Keratinocyte (primary cell): ENCODE measurements around the gene PRKN. TPM values are rescaled to one million over a fixed set of nuclear protein-coding genes. Genes with fewer than 3 reads are reported as not detected.

ENCODE experiments used
- DNase-seq: peaks from one replicate; pipeline ENCODE4 v3.0.0-alpha.2; 2011; ENCODE audit warnings: low read depth, missing footprints, low spot score
- FAIRE-seq: peaks from 2 replicates; lab custom pipeline; 2011; peaks lifted over from hg19 to GRCh38; lab: Jason Lieb, UNC
- H2AFZ ChIP-seq: 2 replicates; pipeline ENCODE4 v1.6.0; 2012; ENCODE audit warnings: low read length, control low read depth, inconsistent platforms; ENCODE audit not compliant: control insufficient read depth
- H3K27ac ChIP-seq: 2 replicates; pipeline ENCODE4 v1.5.1; 2011; ENCODE audit warnings: low read length; ENCODE audit not compliant: control insufficient read depth, insufficient read depth
- H3K27me3 ChIP-seq: 3 replicates; pipeline ENCODE4 v1.6.0; 2011; ENCODE audit warnings: low read length; ENCODE audit not compliant: control insufficient read depth, insufficient read depth; ENCODE audit errors: extremely low read depth
- H3K36me3 ChIP-seq, 2 experiments: 2 replicates in 1 of 2; 3 replicates in 1 of 2; pipeline ENCODE4 v1.5.1; 2011; ENCODE audit warnings: low read length in 2 of 2, mild to moderate bottlenecking in 1 of 2; ENCODE audit not compliant: control insufficient read depth in 2 of 2, insufficient read depth in 2 of 2; ENCODE audit errors: extremely low read depth in 1 of 2
- H3K4me1 ChIP-seq: 3 replicates; pipeline ENCODE4 v1.5.1; 2011; ENCODE audit warnings: low read length; ENCODE audit not compliant: control insufficient read depth, insufficient read depth; ENCODE audit errors: extremely low read depth
- H3K4me2 ChIP-seq: 3 replicates; pipeline ENCODE4 v1.6.0; 2011; ENCODE audit warnings: low read depth, low read length; ENCODE audit not compliant: control insufficient read depth, insufficient read depth; ENCODE audit errors: extremely low read depth
- H3K4me3 ChIP-seq, 3 experiments: fragments of 200-600 bp in 1 of 3; sonication (generic) in 1 of 3; 2 replicates in 2 of 3; 3 replicates in 1 of 3; pipeline ENCODE4 v1.5.1; 2011 to 2016; ENCODE audit warnings: low read length in 3 of 3, mild to moderate bottlenecking in 3 of 3, control low read depth in 2 of 3, inconsistent platforms in 1 of 3, low read depth in 1 of 3, mixed read lengths in 1 of 3, mixed run types in 1 of 3, moderate library complexity in 1 of 3; ENCODE audit not compliant: control insufficient read depth in 2 of 3, insufficient read depth in 2 of 3; ENCODE audit errors: extremely low read depth in 1 of 3
- H3K79me2 ChIP-seq: 2 replicates; pipeline ENCODE4 v1.6.0; 2012; ENCODE audit warnings: low read length; ENCODE audit not compliant: control insufficient read depth, insufficient read depth
- H3K9ac ChIP-seq: 3 replicates; pipeline ENCODE4 v1.6.0; 2011; ENCODE audit warnings: low read length; ENCODE audit not compliant: control insufficient read depth, insufficient read depth; ENCODE audit errors: extremely low read depth
- H3K9me1 ChIP-seq: 3 replicates; pipeline ENCODE4 v1.6.0; 2011; ENCODE audit warnings: low read length; ENCODE audit not compliant: control insufficient read depth, insufficient read depth; ENCODE audit errors: extremely low read depth
- H3K9me3 ChIP-seq: 2 replicates; pipeline ENCODE4 v1.5.1; 2012; ENCODE audit warnings: low read depth, low read length; ENCODE audit not compliant: control insufficient read depth
- H4K20me1 ChIP-seq: 3 replicates; pipeline ENCODE4 v1.6.0; 2011; ENCODE audit warnings: low read length; ENCODE audit not compliant: control insufficient read depth, insufficient read depth; ENCODE audit errors: extremely low read depth
- EZH2 ChIP-seq: IDR thresholded peaks from one replicate; pipeline ENCODE4 v1.6.1; 2012; ENCODE audit warnings: inconsistent platforms, mild to moderate bottlenecking, low read length, moderate library complexity
- dilution Hi-C: fragments of 300-500 bp; cut with MboI; formaldehyde crosslinking; loops from one replicate; pipeline ENCODE4 v1.7.0; 2020; ENCODE audit warnings: low sequenced_read_pairs; ENCODE audit not compliant: extremely low pct_ligation_motif_present
- polyA plus RNA-seq, 5 experiments: library from polyadenylated mRNA; depleted of rRNA in 3 of 5; stranded (reverse) in 3 of 5; stranded (forward) in 1 of 5; unstranded in 1 of 5; fragments of >200 nt; gene quantifications; 1 replicate in 1 of 5; 2 replicates in 3 of 5; 3 replicates in 1 of 5; pipeline versions ENCODE4 v1.2.1 to v1.2.3, GENCODE V29; 2011 to 2012; ENCODE audit warnings: missing spikeins in 2 of 5, low read depth in 1 of 5, low replicate concordance in 1 of 5
- TF ChIP-seq, protein P1 (sequence below), 3 experiments: IDR thresholded peaks in 1 of 3; conservative IDR thresholded peaks in 1 of 3; optimal IDR thresholded peaks in 1 of 3; 2 replicates in 2 of 3; 3 replicates in 1 of 3; pipeline versions ENCODE3 to v1.5.1; 2011; ENCODE audit warnings: low read length in 3 of 3, mild to moderate bottlenecking in 3 of 3, moderate library complexity in 2 of 3, control low read depth in 1 of 3, inconsistent platforms in 1 of 3; ENCODE audit not compliant: insufficient read depth in 2 of 3; ENCODE audit errors: extremely low read depth in 1 of 3

Gene PRKN
- polyA plus RNA-seq, 1 donor (not counting 4 experiments of a cell fraction or from before 2014, with no cell fraction given): 0.67 TPM

DNA sequence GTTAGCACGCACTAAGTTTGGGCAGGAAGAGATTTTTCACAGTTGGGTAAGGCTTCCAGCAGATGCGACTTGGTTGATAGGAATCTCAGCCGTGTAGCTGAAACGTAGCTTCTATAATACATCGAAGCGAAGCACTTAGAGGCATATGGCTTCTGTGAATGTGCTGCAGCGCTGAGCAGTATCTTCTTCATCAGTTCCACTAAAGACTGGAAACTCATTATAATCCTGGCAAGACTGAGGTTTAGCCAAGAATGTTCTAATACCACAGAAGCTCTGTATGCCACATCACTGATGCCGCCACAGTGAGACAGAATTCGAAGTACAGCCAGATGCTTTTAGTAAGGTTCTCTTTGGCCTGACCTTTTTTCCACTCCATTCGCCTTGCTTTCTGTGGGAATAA is 773.5 kb downstream of the PRKN start:
- no peak overlapping the region for H3K27ac ChIP-seq
- FAIRE-seq (no peak), DNase-seq (no peak)
- no peaks in the 10 kb centered on the region for H3K27me3 ChIP-seq
- TF ChIP-seq, protein P1, sequence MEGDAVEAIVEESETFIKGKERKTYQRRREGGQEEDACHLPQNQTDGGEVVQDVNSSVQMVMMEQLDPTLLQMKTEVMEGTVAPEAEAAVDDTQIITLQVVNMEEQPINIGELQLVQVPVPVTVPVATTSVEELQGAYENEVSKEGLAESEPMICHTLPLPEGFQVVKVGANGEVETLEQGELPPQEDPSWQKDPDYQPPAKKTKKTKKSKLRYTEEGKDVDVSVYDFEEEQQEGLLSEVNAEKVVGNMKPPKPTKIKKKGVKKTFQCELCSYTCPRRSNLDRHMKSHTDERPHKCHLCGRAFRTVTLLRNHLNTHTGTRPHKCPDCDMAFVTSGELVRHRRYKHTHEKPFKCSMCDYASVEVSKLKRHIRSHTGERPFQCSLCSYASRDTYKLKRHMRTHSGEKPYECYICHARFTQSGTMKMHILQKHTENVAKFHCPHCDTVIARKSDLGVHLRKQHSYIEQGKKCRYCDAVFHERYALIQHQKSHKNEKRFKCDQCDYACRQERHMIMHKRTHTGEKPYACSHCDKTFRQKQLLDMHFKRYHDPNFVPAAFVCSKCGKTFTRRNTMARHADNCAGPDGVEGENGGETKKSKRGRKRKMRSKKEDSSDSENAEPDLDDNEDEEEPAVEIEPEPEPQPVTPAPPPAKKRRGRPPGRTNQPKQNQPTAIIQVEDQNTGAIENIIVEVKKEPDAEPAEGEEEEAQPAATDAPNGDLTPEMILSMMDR (optimal IDR thresholded peaks at IDR 0.05 in 1 of 3, IDR thresholded peaks at IDR 0.05 in 1 of 3, conservative IDR thresholded peaks at IDR 0.05 in 1 of 3; ENCODE audit: extremely low read depth in 1 of 3, insufficient read depth in 2 of 3, low read length in 3 of 3): no peak
- no peak for TF ChIP-seq EZH2
- no peak overlapping the region for H3K9ac ChIP-seq
- no peaks in the 10 kb centered on the region for H4K20me1 ChIP-seq
- no peaks in the 10 kb centered on the region for H3K4me1 ChIP-seq
- no peaks in the 10 kb centered on the region for H3K79me2 ChIP-seq
- no peaks in the 10 kb centered on the region for H3K9me1 ChIP-seq
- H3K36me3 ChIP-seq: no peaks in the 10 kb centered on the region
- dilution Hi-C loops: no loop called here
- no peak overlapping the region for H3K4me2 ChIP-seq
- H3K9me3 ChIP-seq: no peaks in the 10 kb centered on the region
- no peak overlapping the region for H2AFZ ChIP-seq
- H3K4me3 ChIP-seq: no peak overlapping the region

DNA sequence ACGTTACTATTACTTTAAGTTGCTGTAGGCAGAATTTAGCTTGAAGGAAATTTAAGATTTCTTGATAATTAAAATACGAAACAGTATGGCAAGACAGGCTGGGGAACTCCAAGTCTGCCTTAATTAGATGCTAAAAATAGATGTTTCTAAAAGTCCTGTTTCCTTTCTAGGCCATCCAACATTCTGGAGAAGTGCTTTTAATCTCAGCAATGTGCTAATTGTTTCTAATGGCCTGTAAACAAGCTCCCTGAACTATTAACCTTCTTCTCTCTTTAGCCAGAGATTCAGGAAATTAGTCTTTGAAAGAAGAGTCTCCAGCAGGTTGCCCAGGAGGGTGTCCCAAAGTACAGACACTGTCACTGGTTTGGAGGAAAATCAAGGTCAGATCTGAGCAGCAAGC is 776.4 kb downstream of the PRKN start:
- DNase-seq: no peak
- no peaks in the 10 kb centered on the region for H4K20me1 ChIP-seq
- no peak overlapping the region for H3K4me3 ChIP-seq
- H3K36me3 ChIP-seq: no peaks in the 10 kb centered on the region
- no peak for TF ChIP-seq EZH2
- TF ChIP-seq, protein P1 (optimal IDR thresholded peaks at IDR 0.05 in 1 of 3, IDR thresholded peaks at IDR 0.05 in 1 of 3, conservative IDR thresholded peaks at IDR 0.05 in 1 of 3; ENCODE audit: extremely low read depth in 1 of 3, insufficient read depth in 2 of 3, low read length in 3 of 3): no peak
- H3K27me3 ChIP-seq: no peaks in the 10 kb centered on the region
- H3K4me2 ChIP-seq: no peak overlapping the region
- no peak overlapping the region for H2AFZ ChIP-seq
- no peaks in the 10 kb centered on the region for H3K9me1 ChIP-seq
- dilution Hi-C loops: no loop called here
- H3K27ac ChIP-seq: no peak overlapping the region
- no peaks in the 10 kb centered on the region for H3K4me1 ChIP-seq
- H3K9ac ChIP-seq: no peak overlapping the region
- H3K9me3 ChIP-seq: no peaks in the 10 kb centered on the region
- no peaks in the 10 kb centered on the region for H3K79me2 ChIP-seq
- no peak for FAIRE-seq
